T-helper 2 cell treated with Interferon-gamma antibody and Interleukin-4, amounts not matched to agents 100 ng/mL and 5 ng/mL, for 36 hours (primary cell): Measurements from ENCODE around the gene PDE4B. TPM values are rescaled to one million over a fixed set of nuclear protein-coding genes. Genes with fewer than 3 reads are reported as not detected.

Experiments used
- intact Hi-C: fragments of 100-400 bp; cut with micrococcal nuclease; formaldehyde crosslinking; loops from one replicate; pipeline ENCODE4 v1.15.1; 2023
- total RNA-seq: library from RNA; stranded (reverse); gene quantifications from 2 replicates; pipeline ENCODE4 v1.2.3, GENCODE V29; 2022

The PDE4B gene
- total RNA-seq, 1 donor from 2014 or later: 16.9 TPM

GRCh38 chr1:66327588-66327987 is 534.9 kb downstream of the PDE4B start:
- intact Hi-C loops: no loop called here

DNA sequence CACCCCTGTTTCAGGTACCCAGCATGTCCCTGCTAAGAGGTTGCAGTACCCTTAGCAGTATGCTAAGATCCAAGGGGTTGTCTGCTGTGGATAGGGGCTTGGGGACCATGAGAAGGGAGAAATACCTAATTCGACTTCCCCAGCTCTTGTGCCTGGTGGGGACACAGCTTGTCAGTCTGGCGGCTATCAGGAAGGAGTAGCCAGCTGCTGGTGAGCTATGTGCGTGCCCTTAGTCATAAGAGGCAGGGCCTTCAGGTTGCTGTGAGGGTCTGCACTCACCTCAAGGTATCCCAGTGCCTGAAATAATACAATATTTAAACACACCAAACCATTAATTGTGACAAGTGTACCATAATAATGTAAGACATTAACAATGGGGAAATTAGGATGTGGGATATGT is 536.2 kb downstream of the PDE4B start:
- intact Hi-C loops: no loop called here

DNA sequence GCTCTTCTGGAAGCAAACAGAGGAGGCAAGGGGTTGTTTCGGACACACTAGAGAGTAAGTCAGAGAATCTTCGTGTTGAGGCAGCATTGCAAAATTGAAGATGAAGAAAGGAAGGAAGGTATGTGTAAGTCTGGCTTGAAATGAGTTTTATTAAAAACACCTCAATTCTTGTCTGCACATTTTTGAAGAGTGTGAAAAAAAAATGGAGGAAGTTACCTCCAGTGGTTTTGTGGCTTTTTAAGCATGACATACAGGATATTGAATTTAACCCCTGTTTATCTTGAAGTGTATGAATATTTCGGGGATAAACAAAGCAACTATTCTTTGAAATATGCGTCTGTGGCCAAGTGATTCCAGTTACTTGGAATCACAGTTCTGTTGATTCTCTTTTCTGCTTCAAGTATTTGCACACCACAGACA is 538.0 kb downstream of the PDE4B start:
- intact Hi-C loops: loop anchor here (1.0 to 10.0 kb wide), 6 partner anchors 22 to 1266 kb away; partner anchors contain the start of genes DNAI4 and MIER1

DNA sequence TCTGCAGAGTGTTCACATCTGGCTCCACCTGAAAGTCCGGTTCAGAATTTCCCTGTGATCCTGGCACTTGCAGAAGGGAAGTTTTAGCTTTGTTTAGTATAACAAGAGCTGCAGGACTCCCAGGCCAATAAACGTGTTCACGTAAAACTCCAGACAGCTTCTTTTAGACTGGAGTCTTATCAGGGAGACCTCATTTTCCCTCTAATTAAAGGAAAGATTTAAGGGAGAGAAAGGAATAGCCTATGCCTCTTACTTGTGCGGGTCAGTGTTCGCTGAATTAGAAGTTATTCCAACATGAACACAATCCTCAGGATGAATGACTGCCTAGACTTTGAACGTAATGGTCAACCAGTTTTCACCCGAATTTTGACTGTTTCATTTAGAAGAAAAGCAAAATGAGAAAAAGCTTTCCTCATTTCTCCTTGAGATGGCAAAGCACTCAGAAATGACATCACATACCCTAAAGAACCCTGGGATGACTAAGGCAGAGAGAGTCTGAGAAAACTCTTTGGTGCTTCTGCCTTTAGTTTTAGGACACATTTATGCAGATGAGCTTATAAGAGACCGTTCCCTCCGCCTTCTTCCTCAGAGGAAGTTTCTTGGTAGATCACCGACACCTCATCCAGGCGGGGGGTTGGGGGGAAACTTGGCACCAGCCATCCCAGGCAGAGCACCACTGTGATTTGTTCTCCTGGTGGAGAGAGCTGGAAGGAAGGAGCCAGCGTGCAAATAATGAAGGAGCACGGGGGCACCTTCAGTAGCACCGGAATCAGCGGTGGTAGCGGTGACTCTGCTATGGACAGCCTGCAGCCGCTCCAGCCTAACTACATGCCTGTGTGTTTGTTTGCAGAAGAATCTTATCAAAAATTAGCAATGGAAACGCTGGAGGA is 539.2 kb downstream of the PDE4B start:
- intact Hi-C loops: loop anchor here (1.0 to 10.0 kb wide), 6 partner anchors 20 to 1267 kb away; partner anchors contain the start of genes DNAI4 and MIER1

GRCh38 chr1:66332548-66332901 is 539.8 kb downstream of the PDE4B start:
- intact Hi-C loops: loop anchor here (1.0 to 10.0 kb wide), 4 partner anchors 42 to 1268 kb away; partner anchors contain the start of genes DNAI4 and MIER1

- intact Hi-C loops: loop anchor here (2.0 to 10.0 kb wide), 3 partner anchors 521 to 1269 kb away; partner anchors contain the start of genes DNAI4 and MIER1
These were observed 540.9 kb downstream of the PDE4B start for GRCh38 chr1:66333466-66334199.

DNA sequence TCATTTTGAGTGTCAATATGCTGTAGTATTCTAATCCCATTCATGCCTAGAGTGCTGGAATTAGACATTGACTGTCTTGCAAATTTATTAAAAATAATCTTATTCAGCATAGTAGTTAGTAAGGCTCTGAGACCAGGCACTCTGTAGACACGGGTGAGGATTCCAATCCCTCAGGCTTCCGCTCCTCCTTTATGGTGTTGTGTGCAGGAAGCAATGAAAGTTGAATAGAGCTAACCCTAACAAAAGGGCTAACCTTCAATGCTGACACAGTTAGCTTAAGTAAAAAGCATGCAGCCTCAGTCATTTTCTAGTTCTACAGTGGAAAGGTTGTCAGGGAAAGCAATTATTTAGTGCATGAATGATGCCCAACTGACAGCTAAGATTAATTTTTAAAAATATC is 541.6 kb downstream of the PDE4B start:
- intact Hi-C loops: loop anchor here (10.0 kb wide), 2 partner anchors 590 to 1270 kb away; partner anchors contain the start of genes DNAI4 and MIER1

DNA sequence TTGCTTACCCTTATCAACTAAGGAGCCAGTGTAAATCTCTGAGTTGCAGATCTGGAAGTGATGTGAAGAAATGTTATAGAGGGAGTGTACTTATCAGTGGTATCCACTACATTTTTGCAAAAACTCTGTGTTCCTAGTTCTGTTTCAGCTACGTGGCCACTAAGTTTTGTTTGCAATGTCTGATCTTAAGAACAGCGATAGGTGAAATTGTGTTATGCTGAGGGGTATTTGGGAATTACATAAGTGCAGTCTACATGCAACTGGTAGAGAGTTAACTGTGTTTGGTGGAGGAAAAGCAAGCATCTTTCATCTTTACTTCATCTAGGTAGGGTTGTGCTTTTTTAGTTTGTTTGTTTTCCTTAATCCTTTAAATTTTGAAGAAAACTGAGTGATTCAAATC is 542.4 kb downstream of the PDE4B start:
- intact Hi-C loops: loop anchor here (10.0 kb wide), 2 partner anchors 590 to 1270 kb away; partner anchors contain the start of genes DNAI4 and MIER1

DNA sequence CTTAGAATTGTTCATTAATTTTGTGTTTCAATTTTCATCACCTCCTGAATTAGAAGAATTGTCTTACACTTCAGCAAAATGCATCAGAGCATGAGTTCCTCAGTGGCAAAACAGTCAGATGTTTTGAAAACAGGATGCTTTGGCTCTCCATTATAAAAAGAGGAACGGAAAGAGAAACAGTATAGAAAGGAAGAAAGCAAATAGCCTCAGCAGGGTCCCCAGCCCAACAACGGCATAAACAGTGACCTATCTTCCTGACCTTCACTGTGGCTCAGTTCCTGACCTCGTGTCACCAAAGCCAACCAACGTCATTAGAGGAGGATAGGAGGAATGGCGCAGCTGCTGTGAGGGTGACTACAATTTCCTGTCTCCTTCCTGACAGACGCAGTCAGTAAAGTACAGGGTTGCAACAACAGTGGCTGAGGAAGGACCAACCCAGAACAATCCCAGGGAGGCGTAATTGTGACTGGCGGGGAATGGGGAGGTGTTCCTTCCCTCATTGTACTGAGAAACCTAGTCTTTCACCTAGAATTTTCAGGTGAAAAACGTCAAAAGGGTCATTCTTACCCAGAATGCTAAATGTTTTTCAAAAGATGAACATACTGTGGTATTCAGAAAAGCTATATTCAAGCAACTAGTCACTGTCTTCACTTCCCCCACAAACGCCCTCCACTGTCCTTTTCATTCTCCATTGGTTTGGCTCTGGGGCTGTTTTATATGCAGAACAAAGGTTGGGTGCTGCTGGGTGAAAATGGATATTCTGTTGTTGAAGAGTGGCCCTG is 543.4 kb downstream of the PDE4B start:
- intact Hi-C loops: loop anchor here (1.0 to 10.0 kb wide), 7 partner anchors 9 to 1271 kb away; partner anchors contain the start of genes DNAI4, LEPR, LEPROT and MIER1

DNA sequence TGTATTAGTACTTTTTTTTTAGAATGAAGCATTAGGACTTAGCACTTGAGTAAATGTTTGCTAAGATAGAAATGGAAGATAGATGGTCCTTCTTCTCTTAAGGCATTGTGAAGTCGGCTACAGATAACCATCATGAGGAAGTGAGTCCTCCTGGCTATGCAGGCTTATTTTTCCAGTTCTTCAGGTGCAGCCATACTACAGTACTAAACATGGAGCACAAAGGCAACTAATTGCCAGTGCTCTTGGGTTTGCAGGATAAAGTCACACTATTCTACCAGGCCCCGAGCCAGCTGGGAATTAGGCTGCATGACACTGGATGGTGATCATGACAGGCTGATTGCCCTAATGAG is 543.9 kb downstream of the PDE4B start:
- intact Hi-C loops: loop anchor here (1.0 to 10.0 kb wide), 7 partner anchors 9 to 1272 kb away; partner anchors contain the start of genes DNAI4, LEPR, LEPROT and MIER1

DNA sequence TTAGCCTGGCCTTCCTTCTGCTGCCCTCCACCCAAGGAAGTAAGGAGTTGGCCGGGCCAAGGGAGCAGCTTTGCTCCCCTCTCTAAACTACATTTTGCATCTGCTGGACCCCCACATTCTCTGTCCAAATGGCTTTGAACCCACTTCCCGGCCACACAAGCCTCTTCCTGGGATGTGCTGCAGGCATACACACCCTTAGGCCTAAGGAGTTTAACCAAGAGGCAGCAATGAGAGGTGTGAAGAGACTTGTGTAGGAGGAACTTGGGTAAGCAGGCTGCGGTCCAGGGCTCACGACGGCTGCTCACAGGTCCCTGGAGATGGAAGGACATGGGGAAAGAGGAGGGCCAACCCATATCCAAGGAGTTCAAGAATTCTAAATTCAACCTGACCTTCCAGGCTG is 544.6 kb downstream of the PDE4B start:
- intact Hi-C loops: loop anchor here (2.0 to 10.0 kb wide), 4 partner anchors 108 to 1272 kb away; partner anchors contain the start of genes DNAI4, LEPR, LEPROT and MIER1

DNA sequence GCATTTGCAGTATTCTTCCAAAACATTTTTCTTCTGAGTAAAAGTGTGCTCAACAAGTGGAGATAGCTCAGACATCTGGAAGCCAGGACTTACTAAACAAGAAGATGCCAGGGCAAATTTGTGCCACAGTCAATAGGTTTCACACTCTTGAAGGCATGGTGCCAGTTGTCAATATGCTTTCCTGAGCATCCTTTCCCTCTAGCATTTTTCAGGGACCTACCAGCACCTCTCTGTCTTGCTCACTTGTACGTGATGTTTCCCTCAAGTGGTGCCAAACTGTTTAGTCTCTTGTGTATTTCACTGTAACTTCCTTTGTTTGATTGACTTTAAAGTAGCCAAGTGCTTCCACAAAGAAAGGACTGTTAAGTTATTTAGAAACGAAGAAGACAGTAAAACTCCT is 547.2 kb downstream of the PDE4B start:
- intact Hi-C loops: loop anchor here (1.0 to 10.0 kb wide), 3 partner anchors 10 to 1275 kb away; partner anchors contain the start of genes DNAI4 and MIER1

- intact Hi-C loops: no loop called here
These were observed 548.9 kb downstream of the PDE4B start for GRCh38 chr1:66341446-66342089.

DNA sequence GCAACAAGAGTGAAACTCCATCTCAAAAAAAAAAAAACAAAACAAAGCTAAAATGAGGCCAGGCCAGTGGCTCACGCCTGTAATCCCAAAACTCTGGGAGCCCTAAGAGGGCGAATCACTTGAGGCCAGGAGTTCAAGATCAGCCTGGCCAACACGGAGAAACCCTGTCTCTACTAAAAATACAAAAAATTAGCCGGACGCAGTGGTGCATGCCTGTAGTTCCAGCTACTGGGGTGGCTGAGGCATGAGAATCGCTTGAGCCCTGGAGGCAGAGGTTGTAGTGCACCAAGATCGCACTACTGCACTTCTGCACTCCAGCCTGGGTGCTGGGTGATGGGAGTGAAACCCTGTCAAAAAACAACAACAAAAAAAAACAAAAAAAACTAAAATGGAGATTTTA is 550.0 kb downstream of the PDE4B start:
- intact Hi-C loops: no loop called here

DNA sequence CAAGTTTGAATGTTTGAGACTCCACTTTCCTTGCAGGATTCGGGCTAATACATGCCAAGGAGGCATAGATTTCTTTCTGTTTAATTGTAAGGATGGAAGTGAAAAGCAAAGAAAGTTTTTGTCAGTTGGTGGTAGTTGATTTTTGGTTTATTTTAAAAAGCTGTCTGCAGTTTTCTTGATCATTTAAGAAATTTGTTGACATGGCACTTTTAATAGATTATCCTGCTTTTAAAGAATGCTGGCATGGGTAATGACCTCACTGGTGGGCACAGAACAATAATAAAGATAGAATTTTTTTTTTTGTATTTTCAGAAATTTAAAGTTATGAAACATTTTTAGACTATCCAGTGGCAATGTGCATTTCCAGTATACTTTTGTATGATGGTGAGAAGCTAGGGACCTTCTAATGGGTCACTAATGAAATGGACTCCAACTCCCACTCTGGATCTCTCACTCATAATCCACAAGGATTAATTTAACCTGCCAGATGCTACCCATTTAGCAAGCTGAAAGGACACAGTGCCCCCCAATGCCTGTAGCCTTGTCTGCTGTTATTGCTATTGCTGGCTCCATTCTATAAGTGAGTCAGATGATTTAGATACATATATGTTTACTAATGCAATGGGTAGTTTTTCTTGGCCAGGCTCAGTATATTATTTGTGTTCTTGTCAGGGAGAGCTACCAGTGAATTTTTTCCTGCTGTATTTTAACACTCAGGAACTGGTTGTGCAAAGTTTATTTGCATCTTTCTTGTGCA is 551.1 kb downstream of the PDE4B start:
- intact Hi-C loops: no loop called here

DNA sequence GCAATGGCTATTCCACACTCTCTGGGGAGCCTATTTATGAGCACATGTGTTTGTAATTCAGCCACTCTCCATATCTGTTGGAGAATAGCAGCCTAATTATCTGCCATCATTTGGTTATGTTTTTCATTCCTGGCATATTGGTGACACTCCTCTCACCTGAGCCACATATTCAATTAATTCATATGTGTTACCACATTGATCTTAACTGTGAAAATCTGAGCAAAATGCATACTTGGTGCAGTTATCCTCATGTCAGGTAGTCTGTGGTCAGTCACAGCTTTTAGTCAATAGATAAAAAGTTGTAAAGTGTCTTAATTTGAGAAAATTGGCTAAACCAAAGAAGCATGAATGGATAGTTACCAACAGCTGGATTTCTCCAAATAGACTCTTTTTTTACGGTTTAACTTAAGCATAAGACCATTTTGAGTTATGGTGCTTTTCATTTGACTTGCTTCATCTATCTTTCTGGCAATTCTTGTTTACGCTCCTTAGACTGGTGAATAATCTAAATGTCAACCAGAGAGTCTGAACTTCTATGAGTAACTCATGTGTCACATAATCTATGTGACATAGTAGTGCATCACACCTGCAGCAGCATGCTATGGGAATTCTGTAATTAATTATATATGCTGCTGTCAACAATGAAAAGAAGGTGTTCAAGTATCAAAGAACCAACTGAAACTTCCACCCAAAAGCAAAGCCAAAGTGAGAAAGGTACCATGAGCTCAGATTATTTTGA is 553.5 kb downstream of the PDE4B start:
- intact Hi-C loops: no loop called here

- intact Hi-C loops: no loop called here
These were observed 554.2 kb downstream of the PDE4B start for GRCh38 chr1:66346873-66347272.

GRCh38 chr1:66348776-66349175 is 556.1 kb downstream of the PDE4B start:
- intact Hi-C loops: no loop called here

DNA sequence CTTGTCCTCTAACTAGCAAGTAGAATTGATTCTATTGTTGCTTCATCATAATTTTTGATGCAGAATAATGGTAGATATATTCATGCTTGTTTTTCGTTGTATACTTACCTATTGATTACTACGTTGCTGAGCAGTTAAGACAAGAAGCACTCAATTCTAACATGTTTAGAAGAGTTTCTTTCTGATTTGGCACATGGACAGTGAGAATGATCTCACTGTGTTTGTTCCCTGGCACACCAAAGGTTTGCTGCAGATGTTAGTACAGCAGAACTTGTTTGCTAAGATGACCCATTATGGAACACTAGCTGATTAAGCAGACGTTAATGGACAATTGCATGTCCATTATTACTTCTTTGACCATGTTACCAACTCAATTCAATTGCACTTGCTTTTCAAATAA is 556.5 kb downstream of the PDE4B start:
- intact Hi-C loops: no loop called here
